HCT116 (cell line): ENCODE data around the gene GMDS.

Experiments
- CEBPB ChIP-seq: IDR thresholded peaks from 2 replicates; pipeline ENCODE4 v1.6.1; 2012; ENCODE audit warnings: low read depth
- ELF1 ChIP-seq: IDR thresholded peaks from 2 replicates; pipeline ENCODE4 v1.6.1; 2012; ENCODE audit warnings: low read depth, borderline replicate concordance
- EZH2 ChIP-seq: fragments of 200-600 bp; sonication (generic); IDR thresholded peaks from 2 replicates; pipeline ENCODE4 v1.6.1; 2017; ENCODE audit warnings: antibody characterized with exemption, mixed run types
- FOSL1 ChIP-seq: IDR thresholded peaks from 2 replicates; pipeline ENCODE4 v1.6.1; 2012; ENCODE audit warnings: low read depth
- POLR2A ChIP-seq: IDR thresholded peaks from 2 replicates; pipeline ENCODE4 v1.7.0; 2011; ENCODE audit warnings: borderline replicate concordance; ENCODE audit not compliant: insufficient read depth, insufficient read length; ENCODE audit errors: extremely low read depth
- POLR2AphosphoS5 ChIP-seq: IDR thresholded peaks from 2 replicates; pipeline ENCODE4 v1.6.1; 2011; ENCODE audit warnings: mild to moderate bottlenecking, low read depth, low read length, moderate library complexity
- RAD21 ChIP-seq: IDR thresholded peaks from 2 replicates; pipeline ENCODE4 v1.6.1; 2012; ENCODE audit warnings: low read depth, mild to moderate bottlenecking
- SP1 ChIP-seq: IDR thresholded peaks from 2 replicates; pipeline ENCODE4 v1.6.1; 2012; ENCODE audit warnings: low read depth
- SRF ChIP-seq: IDR thresholded peaks from 2 replicates; pipeline ENCODE4 v1.6.1; 2012; ENCODE audit warnings: low read depth
- YY1 ChIP-seq: IDR thresholded peaks from 2 replicates; pipeline ENCODE4 v1.6.1; 2011; ENCODE audit warnings: low read length, low read depth, moderate library complexity, mild to moderate bottlenecking; ENCODE audit not compliant: insufficient replicate concordance; ENCODE audit errors: extremely low read depth
- TF ChIP-seq, protein P1 (sequence below), 3 experiments: fragments of 200-600 bp in 1 of 3; sonication (generic) in 1 of 3; IDR thresholded peaks in 2 of 3; conservative IDR thresholded peaks in 1 of 3; 2 replicates each; pipeline ENCODE4 v1.5.1; 2012 to 2017; ENCODE audit warnings: low read depth in 2 of 3, low read length in 2 of 3, antibody characterized with exemption in 1 of 3, borderline replicate concordance in 1 of 3, control low read depth in 1 of 3, mild to moderate bottlenecking in 1 of 3, mixed read lengths in 1 of 3, mixed run types in 1 of 3, moderate library complexity in 1 of 3; ENCODE audit not compliant: insufficient read depth in 1 of 3
- TF ChIP-seq, protein P2 (sequence below): IDR thresholded peaks from 2 replicates; pipeline ENCODE4 v1.6.1; 2012; ENCODE audit warnings: low read depth
- TF ChIP-seq, protein P3 (sequence below): IDR thresholded peaks from 2 replicates; pipeline ENCODE4 v1.6.1; 2012

DNA sequence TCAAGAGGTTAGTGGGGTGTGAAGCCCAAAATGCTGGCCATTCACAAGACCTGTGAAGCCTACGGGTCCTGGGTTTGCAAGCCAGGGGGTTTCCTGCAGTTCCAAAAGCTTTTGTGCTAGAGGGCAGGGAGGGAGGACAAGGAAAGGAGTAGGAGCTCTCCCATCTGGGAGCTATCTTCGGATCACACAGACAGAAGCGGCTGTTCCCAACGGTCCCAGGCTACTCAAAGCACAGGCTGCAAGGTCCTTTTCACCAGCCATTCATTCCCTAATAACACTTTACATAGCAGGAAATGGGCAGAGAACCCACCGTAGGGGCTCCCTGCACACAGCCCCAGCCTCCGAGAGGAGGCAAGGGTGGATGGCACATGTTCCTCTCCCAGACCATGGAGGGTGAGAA is 338.8 kb downstream of the GMDS start:
- TF ChIP-seq EZH2 (no peak), POLR2A (no peak), SP1 (no peak), SRF (no peak), RAD21 (no peak), FOSL1 (no peak), POLR2AphosphoS5 (no peak), ELF1 (no peak), YY1 (no peak), CEBPB (no peak)
- TF ChIP-seq, protein P1, sequence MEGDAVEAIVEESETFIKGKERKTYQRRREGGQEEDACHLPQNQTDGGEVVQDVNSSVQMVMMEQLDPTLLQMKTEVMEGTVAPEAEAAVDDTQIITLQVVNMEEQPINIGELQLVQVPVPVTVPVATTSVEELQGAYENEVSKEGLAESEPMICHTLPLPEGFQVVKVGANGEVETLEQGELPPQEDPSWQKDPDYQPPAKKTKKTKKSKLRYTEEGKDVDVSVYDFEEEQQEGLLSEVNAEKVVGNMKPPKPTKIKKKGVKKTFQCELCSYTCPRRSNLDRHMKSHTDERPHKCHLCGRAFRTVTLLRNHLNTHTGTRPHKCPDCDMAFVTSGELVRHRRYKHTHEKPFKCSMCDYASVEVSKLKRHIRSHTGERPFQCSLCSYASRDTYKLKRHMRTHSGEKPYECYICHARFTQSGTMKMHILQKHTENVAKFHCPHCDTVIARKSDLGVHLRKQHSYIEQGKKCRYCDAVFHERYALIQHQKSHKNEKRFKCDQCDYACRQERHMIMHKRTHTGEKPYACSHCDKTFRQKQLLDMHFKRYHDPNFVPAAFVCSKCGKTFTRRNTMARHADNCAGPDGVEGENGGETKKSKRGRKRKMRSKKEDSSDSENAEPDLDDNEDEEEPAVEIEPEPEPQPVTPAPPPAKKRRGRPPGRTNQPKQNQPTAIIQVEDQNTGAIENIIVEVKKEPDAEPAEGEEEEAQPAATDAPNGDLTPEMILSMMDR (IDR thresholded peaks at IDR 0.05 in 2 of 3, conservative IDR thresholded peaks at IDR 0.05 in 1 of 3; ENCODE audit: borderline replicate concordance in 1 of 3, insufficient read depth in 1 of 3, low read depth in 2 of 3, low read length in 2 of 3): no peak
- TF ChIP-seq, protein P2, sequence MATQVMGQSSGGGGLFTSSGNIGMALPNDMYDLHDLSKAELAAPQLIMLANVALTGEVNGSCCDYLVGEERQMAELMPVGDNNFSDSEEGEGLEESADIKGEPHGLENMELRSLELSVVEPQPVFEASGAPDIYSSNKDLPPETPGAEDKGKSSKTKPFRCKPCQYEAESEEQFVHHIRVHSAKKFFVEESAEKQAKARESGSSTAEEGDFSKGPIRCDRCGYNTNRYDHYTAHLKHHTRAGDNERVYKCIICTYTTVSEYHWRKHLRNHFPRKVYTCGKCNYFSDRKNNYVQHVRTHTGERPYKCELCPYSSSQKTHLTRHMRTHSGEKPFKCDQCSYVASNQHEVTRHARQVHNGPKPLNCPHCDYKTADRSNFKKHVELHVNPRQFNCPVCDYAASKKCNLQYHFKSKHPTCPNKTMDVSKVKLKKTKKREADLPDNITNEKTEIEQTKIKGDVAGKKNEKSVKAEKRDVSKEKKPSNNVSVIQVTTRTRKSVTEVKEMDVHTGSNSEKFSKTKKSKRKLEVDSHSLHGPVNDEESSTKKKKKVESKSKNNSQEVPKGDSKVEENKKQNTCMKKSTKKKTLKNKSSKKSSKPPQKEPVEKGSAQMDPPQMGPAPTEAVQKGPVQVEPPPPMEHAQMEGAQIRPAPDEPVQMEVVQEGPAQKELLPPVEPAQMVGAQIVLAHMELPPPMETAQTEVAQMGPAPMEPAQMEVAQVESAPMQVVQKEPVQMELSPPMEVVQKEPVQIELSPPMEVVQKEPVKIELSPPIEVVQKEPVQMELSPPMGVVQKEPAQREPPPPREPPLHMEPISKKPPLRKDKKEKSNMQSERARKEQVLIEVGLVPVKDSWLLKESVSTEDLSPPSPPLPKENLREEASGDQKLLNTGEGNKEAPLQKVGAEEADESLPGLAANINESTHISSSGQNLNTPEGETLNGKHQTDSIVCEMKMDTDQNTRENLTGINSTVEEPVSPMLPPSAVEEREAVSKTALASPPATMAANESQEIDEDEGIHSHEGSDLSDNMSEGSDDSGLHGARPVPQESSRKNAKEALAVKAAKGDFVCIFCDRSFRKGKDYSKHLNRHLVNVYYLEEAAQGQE: no peak
- TF ChIP-seq, protein P3, sequence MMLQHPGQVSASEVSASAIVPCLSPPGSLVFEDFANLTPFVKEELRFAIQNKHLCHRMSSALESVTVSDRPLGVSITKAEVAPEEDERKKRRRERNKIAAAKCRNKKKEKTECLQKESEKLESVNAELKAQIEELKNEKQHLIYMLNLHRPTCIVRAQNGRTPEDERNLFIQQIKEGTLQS: no peak
